Measurements from ENCODE around the gene NDOR1.

The NDOR1 gene

GRCh38 chr9:137226338-137227053, 21.0 kb downstream of the NDOR1 start:
- H3K4me3 ChIP-seq (replicated peaks; ENCODE audit: low read depth, low read length), result no peak overlapping the region
- no peak for TF ChIP-seq CTCF (IDR thresholded peaks at IDR 0.05; ENCODE audit: low read length, missing control alignments)
- DNase-seq (ENCODE audit: low read depth), result no peak

- peak; percentile 89 for TF ChIP-seq CTCF (IDR thresholded peaks at IDR 0.05; ENCODE audit: low read length, missing control alignments)
- H3K4me3 ChIP-seq (replicated peaks; ENCODE audit: low read depth, low read length), result no peak within 1 kb of the TSS
- DNase-seq (ENCODE audit: low read depth), result peak; percentile 82
Measured at GRCh38 chr9:137227054-137227852, 21.8 kb downstream of the NDOR1 start, which contains the start of gene RNF224. TSS of gene RNF224 (plus strand) at chr9:137227502. CDS start at chr9:137228336, 834 bp downstream.

GRCh38 chr9:137227853-137228505, 22.5 kb downstream of the NDOR1 start:
- TF ChIP-seq CTCF (IDR thresholded peaks at IDR 0.05; ENCODE audit: low read length, missing control alignments), result no peak
- no peak overlapping the region for H3K4me3 ChIP-seq (replicated peaks; ENCODE audit: low read depth, low read length)
- DNase-seq (ENCODE audit: low read depth), result no peak

GRCh38 chr9:137228506-137228967, 23.0 kb downstream of the NDOR1 start:
- DNase-seq (ENCODE audit: low read depth), result no peak
- no peak overlapping the region for H3K4me3 ChIP-seq (replicated peaks; ENCODE audit: low read depth, low read length)
- no peak for TF ChIP-seq CTCF (IDR thresholded peaks at IDR 0.05; ENCODE audit: low read length, missing control alignments)

GRCh38 chr9:137228968-137229896, 23.7 kb downstream of the NDOR1 start:
- no peak for DNase-seq (ENCODE audit: low read depth)
- no peak overlapping the region for H3K4me3 ChIP-seq (replicated peaks; ENCODE audit: low read depth, low read length)
- TF ChIP-seq CTCF (IDR thresholded peaks at IDR 0.05; ENCODE audit: low read length, missing control alignments), result no peak

All from fibroblast of pulmonary artery (primary cell).